22Rv1 (cell line): Measurements from ENCODE around the gene DMAC2.

Experiments used
- CTCF ChIP-seq: fragments of 450-650 bp; IDR thresholded peaks from 2 replicates; pipeline ENCODE4 v1.5.1; 2017; ENCODE audit warnings: mild to moderate bottlenecking
- ZFX ChIP-seq: fragments of 450-650 bp; IDR thresholded peaks from 2 replicates; pipeline ENCODE4 v1.6.1; 2017; ENCODE audit warnings: antibody characterized with exemption, borderline replicate concordance

GRCh38 chr19:41411100-41411967 lies 28.4 kb downstream of the DMAC2 start:
- TF ChIP-seq CTCF, result no peak
- TF ChIP-seq ZFX, result no peak
